ENCODE measurements around the gene COL4A6. TPM values are rescaled to one million over a fixed set of nuclear protein-coding genes. Genes with fewer than 3 reads are reported as not detected.

Gene COL4A6
- polyA plus RNA-seq, 1 experiment = 20.2 TPM

- Histone ChIP-seq H3K27me3 (ENCODE audit: control insufficient read depth, insufficient read depth, low read length) (no peaks in the 10 kb centered on the region), H3K9me3 (ENCODE audit: control insufficient read depth, insufficient read depth, low read length) (no peaks in the 10 kb centered on the region), H3K27ac (ENCODE audit: low read depth, low read length) (no peak overlapping the region), H3K4me3 (ENCODE audit: low read depth, low read length) (no peak overlapping the region)
- ChIA-PET CTCF (interaction anchor here (0.6 kb wide), 1 partner anchor 11 kb away, joined by 3 read pairs; no protein-coding TSS in a partner anchor), POLR2A (no interaction called here)
- TF ChIP-seq CTCF (IDR thresholded peaks at IDR 0.05; ENCODE audit: low read depth, low read length) = no peak
- DNase-seq (ENCODE audit: low read depth, low spot score) = no peak
Observed at GRCh38 chrX:108177351-108178142, 260.7 kb downstream of the COL4A6 start.

- no peak for TF ChIP-seq CTCF (IDR thresholded peaks at IDR 0.05; ENCODE audit: low read depth, low read length)
- no peaks in the 10 kb centered on the region for H3K27me3 ChIP-seq (ENCODE audit: control insufficient read depth, insufficient read depth, low read length)
- no peak for DNase-seq (ENCODE audit: low read depth, low spot score)
- no peak overlapping the region for H3K4me3 ChIP-seq (ENCODE audit: low read depth, low read length)
- ChIA-PET CTCF (no interaction called here), POLR2A (no interaction called here)
- H3K9me3 ChIP-seq (ENCODE audit: control insufficient read depth, insufficient read depth, low read length) = no peaks in the 10 kb centered on the region
- H3K27ac ChIP-seq (ENCODE audit: low read depth, low read length) = no peak overlapping the region
Observed at GRCh38 chrX:108173874-108174273, 264.3 kb downstream of the COL4A6 start.

- POLR2A ChIA-PET = no interaction called here
- DNase-seq (ENCODE audit: low read depth, low spot score) = no peak
- TF ChIP-seq CTCF (IDR thresholded peaks at IDR 0.05; ENCODE audit: low read depth, low read length) = no peak
- Histone ChIP-seq H3K27ac (ENCODE audit: low read depth, low read length) (no peak overlapping the region), H3K4me3 (ENCODE audit: low read depth, low read length) (no peak overlapping the region), H3K9me3 (ENCODE audit: control insufficient read depth, insufficient read depth, low read length) (no peaks in the 10 kb centered on the region), H3K27me3 (ENCODE audit: control insufficient read depth, insufficient read depth, low read length) (no peaks in the 10 kb centered on the region)
- CTCF ChIA-PET = no interaction called here
Observed at GRCh38 chrX:108171671-108172070, 266.6 kb downstream of the COL4A6 start.

GRCh38 chrX:108169768-108170167, 268.5 kb downstream of the COL4A6 start:
- no peak overlapping the region for H3K27ac ChIP-seq (ENCODE audit: low read depth, low read length)
- ChIA-PET CTCF (no interaction called here), POLR2A (no interaction called here)
- H3K27me3 ChIP-seq (ENCODE audit: control insufficient read depth, insufficient read depth, low read length) = no peaks in the 10 kb centered on the region
- no peak for DNase-seq (ENCODE audit: low read depth, low spot score)
- H3K9me3 ChIP-seq (ENCODE audit: control insufficient read depth, insufficient read depth, low read length) = no peaks in the 10 kb centered on the region
- no peak overlapping the region for H3K4me3 ChIP-seq (ENCODE audit: low read depth, low read length)
- TF ChIP-seq CTCF (IDR thresholded peaks at IDR 0.05; ENCODE audit: low read depth, low read length) = no peak

DNA sequence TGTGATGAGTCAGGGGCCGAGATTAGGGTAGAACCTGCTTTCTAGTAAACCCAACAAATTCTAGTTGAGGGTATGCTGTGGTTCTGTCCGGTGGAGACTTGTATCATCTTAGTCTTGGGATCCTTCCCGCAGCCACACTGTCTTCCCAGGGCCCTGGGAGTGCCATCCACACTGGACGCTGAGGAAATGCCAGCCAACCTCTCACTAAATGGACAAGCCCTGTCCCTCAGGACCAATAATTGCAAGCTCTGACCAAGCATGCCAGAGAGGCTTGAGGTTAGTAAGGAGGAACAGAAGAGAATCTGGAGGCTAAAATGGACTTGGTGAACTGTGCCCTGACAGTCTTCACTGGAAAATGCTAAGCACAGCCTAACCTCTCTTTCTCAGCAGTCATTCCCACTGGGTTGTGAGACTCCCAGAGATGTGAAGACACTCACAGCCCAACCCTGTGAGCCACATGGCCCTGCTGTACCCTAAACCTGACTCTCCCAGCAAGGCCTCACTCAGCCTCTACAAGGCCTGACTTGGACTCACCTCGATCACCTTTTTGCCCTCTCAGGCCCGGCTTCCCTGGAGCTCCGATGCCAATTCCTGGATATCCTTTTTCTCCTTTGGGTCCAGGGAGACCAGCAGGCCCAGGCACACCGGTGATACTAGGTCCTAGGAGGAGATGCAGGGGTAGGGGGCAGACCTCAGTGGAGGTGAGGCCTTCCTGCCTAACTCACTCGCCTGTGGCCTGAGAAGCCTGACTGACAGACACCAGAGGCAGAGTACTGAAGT, 269.1 kb downstream of the COL4A6 start:
- no peak overlapping the region for H3K27ac ChIP-seq (ENCODE audit: low read depth, low read length)
- POLR2A ChIA-PET = no interaction called here
- no peaks in the 10 kb centered on the region for H3K27me3 ChIP-seq (ENCODE audit: control insufficient read depth, insufficient read depth, low read length)
- DNase-seq (ENCODE audit: low read depth, low spot score) = no peak
- CTCF ChIA-PET = no interaction called here
- TF ChIP-seq CTCF (IDR thresholded peaks at IDR 0.05; ENCODE audit: low read depth, low read length) = no peak
- no peak overlapping the region for H3K4me3 ChIP-seq (ENCODE audit: low read depth, low read length)
- H3K9me3 ChIP-seq (ENCODE audit: control insufficient read depth, insufficient read depth, low read length) = no peaks in the 10 kb centered on the region
